ENCODE measurements around the gene HEATR1.

- TF ChIP-seq, protein P1, sequence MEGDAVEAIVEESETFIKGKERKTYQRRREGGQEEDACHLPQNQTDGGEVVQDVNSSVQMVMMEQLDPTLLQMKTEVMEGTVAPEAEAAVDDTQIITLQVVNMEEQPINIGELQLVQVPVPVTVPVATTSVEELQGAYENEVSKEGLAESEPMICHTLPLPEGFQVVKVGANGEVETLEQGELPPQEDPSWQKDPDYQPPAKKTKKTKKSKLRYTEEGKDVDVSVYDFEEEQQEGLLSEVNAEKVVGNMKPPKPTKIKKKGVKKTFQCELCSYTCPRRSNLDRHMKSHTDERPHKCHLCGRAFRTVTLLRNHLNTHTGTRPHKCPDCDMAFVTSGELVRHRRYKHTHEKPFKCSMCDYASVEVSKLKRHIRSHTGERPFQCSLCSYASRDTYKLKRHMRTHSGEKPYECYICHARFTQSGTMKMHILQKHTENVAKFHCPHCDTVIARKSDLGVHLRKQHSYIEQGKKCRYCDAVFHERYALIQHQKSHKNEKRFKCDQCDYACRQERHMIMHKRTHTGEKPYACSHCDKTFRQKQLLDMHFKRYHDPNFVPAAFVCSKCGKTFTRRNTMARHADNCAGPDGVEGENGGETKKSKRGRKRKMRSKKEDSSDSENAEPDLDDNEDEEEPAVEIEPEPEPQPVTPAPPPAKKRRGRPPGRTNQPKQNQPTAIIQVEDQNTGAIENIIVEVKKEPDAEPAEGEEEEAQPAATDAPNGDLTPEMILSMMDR (IDR thresholded peaks at IDR 0.05) = no peak
- no peak for TF ChIP-seq EZH2 (IDR thresholded peaks at IDR 0.05; ENCODE audit: borderline replicate concordance, insufficient read depth, low read depth, low read length, poor library complexity, severe bottlenecking)
Measured at GRCh38 chr1:236530286-236530685, 74.0 kb downstream of the HEATR1 start.

Data from B cell (primary cell).